PC-3 (cell line): ENCODE data around the gene TTLL10.

Experiments used
- CTCF ChIP-seq: fragments of 300-600 bp; sonication (generic); conservative IDR thresholded peaks from 2 replicates; pipeline ENCODE4 v1.5.1; 2017; ENCODE audit warnings: antibody characterized with exemption, low read depth, mild to moderate bottlenecking, low read length
- EZH2 ChIP-seq: fragments of 300-600 bp; sonication (generic); IDR thresholded peaks from one replicate; pipeline ENCODE4 v1.6.1; 2017; ENCODE audit warnings: antibody characterized with exemption, mild to moderate bottlenecking, low read length; ENCODE audit not compliant: unreplicated experiment

- TF ChIP-seq CTCF (no peak), EZH2 (no peak)
Measured at GRCh38 chr1:1222575-1223225, 49.0 kb downstream of the TTLL10 start.
